Adrenal gland (tissue), 5 donors: Measurements from ENCODE around the gene CCDC30.

Experiments
- POLR2A ChIP-seq, 2 donors: fragments of 450-650 bp; IDR thresholded peaks; one replicate each; pipeline ENCODE4 v1.6.1; 2017; ENCODE audit warnings: antibody characterized with exemption in 2 of 2, mild to moderate bottlenecking in 2 of 2, moderate library complexity in 1 of 2
- TF ChIP-seq, protein P1 (sequence below), 6 experiments: fragments of 450-650 bp in 4 of 6; fragments of 200-600 bp in 2 of 6; sonication (generic) in 1 of 6; IDR thresholded peaks; 1 replicate in 5 of 6; 2 replicates in 1 of 6; pipeline versions ENCODE4 v1.5.1 to v1.8.0; 2016 to 2021; ENCODE audit warnings: antibody characterized with exemption in 6 of 6, mild to moderate bottlenecking in 2 of 6, moderate library complexity in 1 of 6
- donor health status: DM: no; HTN: no; CAD: no.

DNA sequence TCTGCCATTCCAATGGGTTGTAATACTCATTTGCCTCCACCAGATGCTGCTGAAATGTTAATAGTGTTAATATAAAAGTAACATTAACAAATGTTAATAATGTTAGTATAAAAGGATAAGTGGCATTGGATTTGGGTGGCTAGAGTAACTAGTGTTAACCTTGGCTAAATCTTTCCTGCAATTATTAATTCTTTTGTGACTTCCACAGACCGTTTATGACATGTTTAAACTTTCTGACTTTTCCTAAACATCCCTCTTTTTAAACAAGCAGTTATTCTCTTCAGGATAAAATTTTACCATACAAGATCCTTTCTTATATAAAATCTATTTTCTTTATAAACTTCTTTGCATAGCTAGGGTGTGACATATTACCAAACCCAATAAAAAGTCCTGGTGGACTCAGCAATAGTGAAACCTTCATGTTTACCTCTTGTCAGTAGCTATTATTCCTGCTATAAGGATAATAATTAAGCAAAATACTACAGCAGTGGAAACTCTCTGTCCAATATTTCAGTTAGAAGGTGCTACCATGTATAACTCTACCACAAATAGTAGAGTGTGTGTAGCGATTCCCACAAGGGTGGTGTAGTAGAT lies 41.5 kb downstream of the CCDC30 start:
- TF ChIP-seq, protein P1, sequence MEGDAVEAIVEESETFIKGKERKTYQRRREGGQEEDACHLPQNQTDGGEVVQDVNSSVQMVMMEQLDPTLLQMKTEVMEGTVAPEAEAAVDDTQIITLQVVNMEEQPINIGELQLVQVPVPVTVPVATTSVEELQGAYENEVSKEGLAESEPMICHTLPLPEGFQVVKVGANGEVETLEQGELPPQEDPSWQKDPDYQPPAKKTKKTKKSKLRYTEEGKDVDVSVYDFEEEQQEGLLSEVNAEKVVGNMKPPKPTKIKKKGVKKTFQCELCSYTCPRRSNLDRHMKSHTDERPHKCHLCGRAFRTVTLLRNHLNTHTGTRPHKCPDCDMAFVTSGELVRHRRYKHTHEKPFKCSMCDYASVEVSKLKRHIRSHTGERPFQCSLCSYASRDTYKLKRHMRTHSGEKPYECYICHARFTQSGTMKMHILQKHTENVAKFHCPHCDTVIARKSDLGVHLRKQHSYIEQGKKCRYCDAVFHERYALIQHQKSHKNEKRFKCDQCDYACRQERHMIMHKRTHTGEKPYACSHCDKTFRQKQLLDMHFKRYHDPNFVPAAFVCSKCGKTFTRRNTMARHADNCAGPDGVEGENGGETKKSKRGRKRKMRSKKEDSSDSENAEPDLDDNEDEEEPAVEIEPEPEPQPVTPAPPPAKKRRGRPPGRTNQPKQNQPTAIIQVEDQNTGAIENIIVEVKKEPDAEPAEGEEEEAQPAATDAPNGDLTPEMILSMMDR (IDR thresholded peaks at IDR 0.05) = no peak
- TF ChIP-seq POLR2A (IDR thresholded peaks at IDR 0.05) = no peak
